GM21447 (cell line): Measurements from ENCODE around the gene RBM34.
"Not testable (repeated sequence)": the region's sequence is repeated elsewhere in the genome, so short reads cannot be mapped to it uniquely, and the experiment has no call there.

Source experiments
- ATAC-seq: cut with Tn5 transposase; IDR thresholded peaks from one replicate; pipeline ENCODE4 v1.9.1; 2021; ENCODE audit not compliant: unreplicated experiment

Gene RBM34

GRCh38 chr1:235113183-235113917 lies 47.7 kb downstream of the RBM34 start:
- no peak for ATAC-seq

GRCh38 chr1:235112297-235113182 lies 48.5 kb downstream of the RBM34 start:
- ATAC-seq, result no peak

GRCh38 chr1:235111107-235111506 lies 49.9 kb downstream of the RBM34 start:
- ATAC-seq, result no peak

GRCh38 chr1:235108876-235109275 lies 52.2 kb downstream of the RBM34 start:
- no peak for ATAC-seq

GRCh38 chr1:235108185-235108593 lies 52.9 kb downstream of the RBM34 start:
- no peak for ATAC-seq

- ATAC-seq, result no peak
These were observed 53.5 kb downstream of the RBM34 start for GRCh38 chr1:235107368-235108184.

GRCh38 chr1:235106457-235106856 lies 54.6 kb downstream of the RBM34 start:
- no peak for ATAC-seq

- ATAC-seq, result peak; percentile 91
These were observed 55.7 kb downstream of the RBM34 start for GRCh38 chr1:235105051-235106043.

GRCh38 chr1:235102993-235103411 lies 58.0 kb downstream of the RBM34 start:
- ATAC-seq, result no peak

- no peak for ATAC-seq
These were observed 58.8 kb downstream of the RBM34 start for GRCh38 chr1:235102259-235102582.

- ATAC-seq, result no peak
These were observed 59.3 kb downstream of the RBM34 start for GRCh38 chr1:235101558-235102258.

- ATAC-seq, result no peak
These were observed 60.8 kb downstream of the RBM34 start for GRCh38 chr1:235100194-235100772.

- no peak for ATAC-seq
These were observed 62.1 kb downstream of the RBM34 start for GRCh38 chr1:235098991-235099390.

- ATAC-seq, result no peak
These were observed 62.5 kb downstream of the RBM34 start for GRCh38 chr1:235098547-235098946.

- not testable (repeated sequence) for ATAC-seq
These were observed 63.5 kb downstream of the RBM34 start for GRCh38 chr1:235097501-235097900.

- ATAC-seq, result no peak
These were observed 65.0 kb downstream of the RBM34 start for GRCh38 chr1:235095938-235096562.

GRCh38 chr1:235093696-235094592 lies 67.1 kb downstream of the RBM34 start:
- ATAC-seq, result no peak
